GM19468 (cell line): ENCODE measurements around the gene MPZL1.

Experiments used
- ATAC-seq: cut with Tn5 transposase; IDR thresholded peaks from one replicate; pipeline ENCODE4 v1.9.1; 2021; ENCODE audit warnings: mild to moderate bottlenecking, moderate library complexity, moderate number of reproducible peaks; ENCODE audit not compliant: unreplicated experiment; ENCODE audit errors: extremely low read depth

Gene MPZL1

GRCh38 chr1:167746988-167747655 lies 25.3 kb downstream of the MPZL1 start:
- no peak for ATAC-seq

DNA sequence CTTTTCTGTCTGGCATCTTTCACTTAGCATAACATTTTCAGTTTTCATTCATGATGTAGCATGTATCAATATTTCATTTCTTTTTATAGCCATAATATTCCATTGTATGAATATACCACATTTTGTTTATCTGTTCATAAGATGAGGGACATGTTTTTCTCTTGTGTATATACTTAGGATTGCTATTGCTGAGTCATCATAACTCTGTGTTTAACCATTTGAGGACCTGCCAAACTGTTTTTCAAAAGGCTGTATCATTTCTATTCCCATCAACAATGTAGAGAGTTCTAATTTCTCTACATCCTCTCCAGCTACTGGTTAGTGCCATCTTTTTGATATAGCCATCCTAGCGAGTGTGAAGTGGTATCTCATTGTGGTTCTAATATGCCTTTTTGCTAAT lies 26.2 kb downstream of the MPZL1 start:
- ATAC-seq, result no peak

GRCh38 chr1:167748906-167749305 lies 27.1 kb downstream of the MPZL1 start:
- ATAC-seq, result no peak

- ATAC-seq, result no peak
Measured at GRCh38 chr1:167749741-167750140, 28.0 kb downstream of the MPZL1 start.

GRCh38 chr1:167750641-167751040 lies 28.9 kb downstream of the MPZL1 start:
- no peak for ATAC-seq

GRCh38 chr1:167751676-167752075 lies 29.9 kb downstream of the MPZL1 start:
- ATAC-seq, result no peak

DNA sequence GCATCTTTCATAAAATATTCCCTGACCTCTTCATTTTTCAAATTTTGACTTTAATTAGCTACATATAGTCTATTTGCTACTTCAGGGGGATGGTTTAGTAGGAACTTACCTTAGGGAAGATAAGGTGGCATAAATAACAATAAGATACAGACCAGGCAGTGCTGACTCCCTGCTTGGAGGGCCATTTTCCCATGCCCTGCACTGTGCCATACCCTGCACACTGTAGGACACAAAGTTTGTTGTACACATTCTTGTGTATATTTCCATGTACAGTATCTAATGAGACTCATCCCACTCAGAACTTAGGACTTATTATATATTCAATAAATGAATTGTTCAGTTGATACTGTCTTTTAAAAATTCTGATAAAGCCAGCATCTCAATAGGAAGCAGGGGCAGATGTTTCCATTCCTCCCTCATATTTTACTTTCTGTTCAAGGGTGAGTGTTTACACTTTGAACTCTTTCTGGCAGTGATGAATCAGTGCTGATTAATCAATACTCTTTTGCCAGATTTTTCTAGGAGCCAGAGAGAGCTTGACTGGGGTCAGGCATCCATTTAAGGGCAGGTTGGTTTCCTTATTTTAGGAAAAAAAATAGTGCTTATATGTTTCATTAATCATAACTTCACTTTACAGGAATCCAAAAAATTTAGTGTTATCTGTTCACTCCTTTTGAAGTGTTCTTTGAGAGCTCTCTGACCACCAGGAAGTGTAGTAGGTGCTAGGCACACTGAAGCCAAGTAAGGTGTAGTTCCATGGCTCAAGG lies 30.6 kb downstream of the MPZL1 start:
- no peak for ATAC-seq

GRCh38 chr1:167755654-167756053 lies 33.9 kb downstream of the MPZL1 start:
- no peak for ATAC-seq

DNA sequence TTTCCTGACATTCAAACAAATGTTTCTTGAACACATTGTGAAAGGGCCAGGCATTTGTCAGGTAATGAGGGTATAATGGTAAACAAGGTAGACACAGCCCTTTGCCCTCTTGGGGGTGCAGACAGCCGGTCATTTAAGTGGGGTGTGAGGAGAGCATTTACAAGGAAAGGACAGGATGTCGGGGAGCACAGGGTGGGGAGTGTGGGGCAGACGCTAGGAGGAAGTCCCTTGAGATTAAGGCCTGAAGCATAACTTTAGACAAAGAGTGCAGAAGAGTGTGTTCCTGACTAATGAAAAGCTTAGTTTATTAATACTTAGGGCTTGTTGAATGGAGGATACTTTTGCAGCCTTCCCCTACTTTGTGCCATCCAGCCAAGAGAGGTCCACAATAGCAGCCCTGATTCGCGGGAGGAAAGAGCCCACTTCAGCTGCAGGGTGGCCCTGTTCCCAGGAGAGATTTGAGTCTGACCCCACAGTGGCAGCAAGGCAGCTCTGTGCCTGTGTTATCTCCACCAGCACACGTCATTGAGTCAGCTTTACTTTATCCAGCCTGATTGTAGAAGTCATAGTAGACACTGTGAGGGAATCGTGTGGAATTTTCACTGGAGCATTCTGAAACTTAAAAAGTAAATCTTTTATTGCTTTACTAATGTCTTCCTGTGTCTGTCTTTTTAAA lies 35.1 kb downstream of the MPZL1 start:
- ATAC-seq, result no peak

DNA sequence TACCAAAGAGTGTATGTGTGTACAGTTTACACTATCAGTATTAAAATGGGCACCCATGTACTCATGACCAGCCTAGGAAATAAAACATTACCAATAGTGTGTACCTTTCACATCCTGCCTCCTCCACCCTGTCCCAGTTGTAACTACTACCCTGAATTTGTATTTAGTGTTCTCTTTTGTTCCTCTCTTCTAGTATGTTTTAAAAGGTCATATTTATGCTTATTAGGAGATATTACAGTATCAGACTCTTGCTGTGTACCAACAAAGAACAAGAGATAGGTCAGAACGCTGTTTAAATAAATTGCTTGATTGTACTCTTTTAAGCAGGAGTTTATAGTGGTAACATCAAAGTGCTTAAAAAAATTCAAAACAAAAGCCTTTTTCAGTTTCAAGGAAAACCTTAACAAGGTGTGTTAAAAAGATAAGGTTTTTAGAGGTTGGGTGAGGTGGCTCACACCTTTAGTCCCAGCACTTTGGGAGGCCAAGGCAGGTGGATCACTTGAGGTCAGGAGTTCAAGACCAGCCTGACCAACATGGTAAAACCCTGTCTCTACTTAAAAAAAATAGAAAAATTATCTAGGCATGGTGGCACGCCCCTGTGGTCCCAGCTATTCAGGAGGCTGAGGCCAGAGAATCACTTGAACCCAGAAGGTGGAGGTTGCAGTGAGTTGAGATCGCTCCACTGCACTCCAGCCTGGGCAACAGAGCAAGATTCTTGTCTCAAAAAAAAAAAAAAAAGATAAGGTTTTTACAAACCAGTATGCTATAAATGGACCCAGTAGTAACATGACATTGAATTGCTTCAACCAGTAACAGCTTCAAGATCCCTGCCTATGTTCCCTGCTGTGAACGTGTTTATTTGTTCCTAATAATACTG lies 35.9 kb downstream of the MPZL1 start:
- ATAC-seq, result no peak

DNA sequence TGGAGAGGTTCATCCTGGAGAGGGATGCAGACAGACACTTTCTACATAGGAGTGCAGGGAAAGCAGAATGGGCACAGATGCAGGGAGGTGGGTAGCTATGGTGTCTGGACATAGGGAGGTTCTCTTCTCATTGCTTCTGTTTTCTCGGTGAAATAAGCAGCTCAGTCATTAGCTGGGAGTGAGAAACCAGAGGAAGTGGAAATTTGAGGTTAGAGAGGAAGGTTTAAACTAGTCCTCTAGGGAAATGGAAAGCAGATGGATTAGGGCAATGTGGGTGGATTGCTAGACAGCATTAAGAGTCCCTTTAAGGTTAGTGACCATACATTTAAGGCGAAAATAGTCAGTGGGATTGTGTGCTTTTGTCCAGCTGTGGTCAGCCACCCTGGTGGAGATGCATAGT lies 39.6 kb downstream of the MPZL1 start:
- no peak for ATAC-seq

DNA sequence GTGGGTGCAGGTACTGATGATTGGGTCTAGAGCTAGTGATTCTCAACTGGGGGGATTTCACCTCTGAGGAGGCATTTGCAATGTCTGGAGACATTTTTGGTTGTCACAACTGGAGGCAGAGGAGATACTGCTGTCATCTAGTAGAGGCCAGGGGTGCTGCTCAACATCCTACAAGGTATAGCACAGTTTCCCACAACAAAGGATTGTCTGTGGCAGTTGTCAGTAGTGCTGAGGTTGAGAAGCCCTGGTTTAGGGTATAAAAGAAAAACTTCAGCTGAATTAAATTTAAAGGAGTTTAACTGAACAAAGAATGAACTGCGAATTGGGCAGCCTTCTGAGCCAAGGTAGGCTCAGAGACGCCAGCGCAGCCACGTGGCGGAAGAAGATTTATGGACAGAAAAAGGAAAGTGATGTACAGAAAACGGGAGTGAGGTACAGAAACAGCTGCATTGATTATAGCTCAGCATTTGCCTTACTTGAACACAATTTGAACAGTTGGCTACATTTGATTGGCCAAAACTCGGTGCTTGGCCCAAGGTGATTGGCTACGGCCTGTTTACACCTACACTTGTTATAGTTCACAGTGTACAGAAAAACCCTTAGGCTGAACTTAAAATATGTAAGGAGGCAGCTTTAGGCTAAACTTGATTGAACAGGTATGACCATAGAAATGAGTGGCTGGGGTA lies 40.4 kb downstream of the MPZL1 start:
- no peak for ATAC-seq

DNA sequence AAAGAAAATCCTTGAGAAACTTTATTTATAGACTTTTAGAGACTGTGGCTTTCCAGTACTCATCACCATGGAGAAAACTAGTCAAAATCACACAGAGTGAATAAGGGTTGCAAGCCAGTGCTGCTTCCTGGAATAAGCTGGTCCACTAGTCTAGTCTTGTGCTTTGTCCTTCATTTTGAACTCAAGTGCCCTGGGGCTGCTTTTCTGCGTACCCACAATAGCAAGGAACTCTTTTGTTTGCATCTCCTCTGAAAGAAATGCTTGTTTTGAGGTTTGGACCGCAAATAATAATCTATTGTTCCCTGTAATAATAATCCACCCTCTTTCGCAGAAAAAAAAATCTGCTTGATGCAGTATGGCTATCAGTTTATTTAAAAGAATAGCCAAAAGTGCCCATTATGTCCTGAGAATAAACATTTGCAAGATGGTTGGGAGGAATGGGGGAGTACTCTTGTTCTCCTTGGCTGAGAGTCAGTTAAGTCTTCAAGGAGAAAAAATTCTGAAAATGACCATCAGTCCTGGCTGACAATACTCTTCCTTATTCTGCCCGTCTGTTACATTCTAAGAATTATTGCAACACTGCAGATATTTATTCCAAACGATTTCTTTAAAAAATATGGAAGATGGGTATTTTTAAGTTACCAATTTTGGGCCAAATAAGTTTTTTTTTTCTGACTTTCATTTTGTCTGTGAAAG lies 41.9 kb downstream of the MPZL1 start:
- ATAC-seq, result no peak

GRCh38 chr1:167764458-167765330 lies 42.9 kb downstream of the MPZL1 start:
- ATAC-seq, result no peak

DNA sequence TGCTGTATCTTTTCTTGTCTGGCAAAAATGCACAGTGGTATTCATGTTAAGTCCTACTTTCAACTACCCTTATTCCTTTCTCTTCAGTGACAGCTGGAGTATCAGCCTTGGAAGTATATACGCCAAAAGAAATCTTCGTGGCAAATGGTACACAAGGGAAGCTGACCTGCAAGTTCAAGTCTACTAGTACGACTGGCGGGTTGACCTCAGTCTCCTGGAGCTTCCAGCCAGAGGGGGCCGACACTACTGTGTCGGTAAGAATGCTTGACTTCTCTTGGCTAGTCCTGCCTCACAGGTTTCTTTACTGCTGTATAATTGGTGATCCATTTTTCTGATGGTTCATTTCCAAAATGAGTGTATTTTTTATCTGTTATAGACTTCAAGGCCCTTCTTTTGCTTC lies 43.7 kb downstream of the MPZL1 start:
- ATAC-seq, result no peak

DNA sequence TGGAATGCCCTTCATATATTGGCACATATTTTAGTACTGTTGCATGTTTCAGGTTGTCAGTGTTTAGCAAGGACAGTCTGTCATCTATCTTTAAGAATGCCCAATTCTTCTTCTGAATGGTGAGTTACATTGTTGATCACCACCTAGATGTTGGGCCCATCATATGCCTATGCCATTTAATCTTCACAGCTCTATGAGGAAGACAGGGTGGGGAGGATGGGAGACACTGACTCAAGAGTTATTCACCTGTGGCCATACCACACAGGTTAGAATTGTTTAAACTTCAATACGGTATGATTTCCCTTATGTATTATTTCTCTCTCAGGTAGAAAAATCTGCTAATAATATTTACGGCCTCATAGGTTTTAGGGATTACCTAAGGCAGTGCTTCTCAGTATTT lies 44.8 kb downstream of the MPZL1 start:
- ATAC-seq, result no peak

GRCh38 chr1:167767761-167768160 lies 46.0 kb downstream of the MPZL1 start:
- ATAC-seq, result no peak

DNA sequence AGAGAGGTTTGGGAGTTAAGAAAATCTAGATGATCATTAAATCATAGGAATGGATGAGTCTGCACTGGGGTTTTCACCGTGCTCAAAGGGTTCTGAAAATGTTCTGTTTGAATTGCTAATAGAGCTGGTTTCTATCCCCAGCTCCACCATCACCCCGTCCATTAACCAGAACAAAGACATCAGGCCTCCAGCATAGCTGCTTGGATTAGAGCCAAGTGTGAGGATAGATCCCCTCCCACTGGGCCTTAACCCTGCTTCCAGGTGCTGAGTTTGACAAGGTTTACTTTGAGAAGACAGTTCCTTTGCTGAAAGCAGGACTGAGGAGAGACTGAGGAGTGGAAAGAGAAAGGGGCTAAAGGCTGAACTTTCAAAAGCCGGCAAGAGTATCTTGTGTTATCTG lies 48.3 kb downstream of the MPZL1 start:
- ATAC-seq, result no peak
